GM21447 (cell line): ENCODE data around the gene DCLRE1A.
"Not testable (repeated sequence)": the region's sequence is repeated elsewhere in the genome, so short reads cannot be mapped to it uniquely, and the experiment has no call there.

ENCODE experiments used
- ATAC-seq: cut with Tn5 transposase; IDR thresholded peaks from one replicate; pipeline ENCODE4 v1.9.1; 2021; ENCODE audit not compliant: unreplicated experiment

DCLRE1A gene

DNA sequence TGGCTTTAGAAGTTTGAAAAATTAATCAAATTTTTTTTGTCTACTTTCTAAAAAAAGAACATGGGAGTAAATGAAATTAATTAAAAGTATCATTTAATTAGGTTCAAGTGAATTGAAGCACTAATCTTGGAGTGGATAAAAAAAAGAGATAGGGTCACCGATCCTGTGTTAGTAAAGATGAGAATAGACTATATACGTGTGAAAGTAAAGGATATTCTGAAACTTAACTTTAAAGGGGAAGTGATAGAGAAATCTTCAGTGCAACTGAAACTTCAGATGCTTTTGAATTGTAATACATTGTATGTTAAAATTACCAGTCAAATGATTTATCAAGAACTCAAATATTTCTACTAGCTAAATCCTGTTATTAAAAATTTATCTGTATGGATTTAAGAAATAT lies 5.4 kb upstream of the DCLRE1A start:
- peak; percentile 44 for ATAC-seq

- ATAC-seq, result no peak
These were observed 4.7 kb upstream of the DCLRE1A start for GRCh38 chr10:113858541-113858940.

DNA sequence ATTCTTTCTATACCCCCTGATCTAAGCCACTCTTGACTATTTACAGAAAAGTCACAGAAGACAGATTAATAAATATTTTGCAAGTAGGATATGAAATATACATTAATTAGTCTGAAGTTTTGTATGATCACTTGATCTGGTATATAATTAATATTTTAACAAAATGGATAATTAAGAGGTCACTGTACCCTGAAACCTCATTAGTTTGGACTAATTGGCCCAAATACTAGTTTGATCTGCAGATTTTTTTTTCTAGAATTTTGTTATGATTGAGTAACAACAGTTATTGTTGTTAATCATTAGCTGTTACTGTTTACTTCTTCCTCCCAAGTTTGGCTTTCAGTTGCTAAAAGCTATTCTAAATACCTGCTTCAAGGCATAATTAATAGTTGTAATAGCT lies 3.3 kb upstream of the DCLRE1A start:
- no peak for ATAC-seq

DNA sequence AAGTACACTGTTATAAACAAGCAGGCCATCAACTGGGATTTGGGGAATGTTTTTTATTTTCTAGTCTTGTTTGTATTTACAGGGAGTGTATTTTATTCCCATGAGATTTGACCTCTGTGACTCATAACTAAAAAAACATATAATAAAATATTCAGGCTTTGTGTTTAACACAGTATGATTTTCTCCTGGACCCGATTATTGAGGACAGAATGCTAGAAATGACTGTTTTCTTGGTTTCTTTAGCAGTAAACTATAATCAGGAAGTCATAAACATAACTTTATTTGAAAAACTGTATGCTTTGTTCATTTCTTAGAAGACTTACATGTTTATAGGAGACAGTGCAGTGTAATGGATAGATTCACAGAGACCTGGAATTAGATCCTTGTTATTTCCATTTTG lies 2.7 kb upstream of the DCLRE1A start:
- no peak for ATAC-seq

GRCh38 chr10:113854761-113855588 lies 1.1 kb upstream of the DCLRE1A start:
- ATAC-seq, result peak; percentile 34

DNA sequence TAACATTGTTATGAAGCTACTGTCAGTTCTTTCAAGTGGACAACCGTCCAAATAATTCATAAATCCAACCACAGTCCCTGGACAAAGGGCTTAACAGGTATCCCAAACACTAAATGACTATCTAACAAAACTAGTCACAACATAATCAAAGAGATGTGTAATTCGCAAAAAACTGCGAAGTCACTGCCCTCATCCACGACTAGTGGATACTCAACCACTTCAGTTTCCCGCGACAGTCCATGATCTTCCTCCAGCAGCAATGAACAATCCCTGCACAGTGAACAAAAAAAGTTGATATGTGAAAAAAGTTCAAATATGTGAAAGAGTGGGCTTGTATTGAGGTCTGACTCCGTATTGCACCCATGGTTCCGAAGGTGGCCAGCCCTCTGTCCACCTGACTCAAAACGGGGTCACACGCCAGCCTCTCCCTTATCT lies 287 bp downstream of the DCLRE1A start:
- ATAC-seq, result no peak

DNA sequence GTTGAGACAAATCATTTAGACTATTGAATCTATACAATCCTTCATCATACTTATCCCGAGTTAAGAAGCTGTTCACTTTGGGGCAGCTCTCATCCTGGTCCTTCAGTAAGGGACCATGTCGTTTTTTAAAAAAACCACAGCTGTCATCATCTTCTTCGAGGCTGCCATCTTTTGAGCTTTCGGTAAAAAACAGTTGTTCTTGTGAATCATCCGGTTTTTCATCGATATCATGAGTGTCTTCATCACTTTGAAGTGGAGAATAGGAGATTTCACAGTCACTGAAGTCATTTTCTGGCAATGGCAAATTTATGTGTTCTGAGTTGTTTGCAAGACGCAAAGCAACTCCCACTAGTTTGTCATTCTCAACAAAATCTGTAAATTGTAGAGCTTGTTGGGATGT lies 3.9 kb downstream of the DCLRE1A start:
- ATAC-seq, result no peak

DNA sequence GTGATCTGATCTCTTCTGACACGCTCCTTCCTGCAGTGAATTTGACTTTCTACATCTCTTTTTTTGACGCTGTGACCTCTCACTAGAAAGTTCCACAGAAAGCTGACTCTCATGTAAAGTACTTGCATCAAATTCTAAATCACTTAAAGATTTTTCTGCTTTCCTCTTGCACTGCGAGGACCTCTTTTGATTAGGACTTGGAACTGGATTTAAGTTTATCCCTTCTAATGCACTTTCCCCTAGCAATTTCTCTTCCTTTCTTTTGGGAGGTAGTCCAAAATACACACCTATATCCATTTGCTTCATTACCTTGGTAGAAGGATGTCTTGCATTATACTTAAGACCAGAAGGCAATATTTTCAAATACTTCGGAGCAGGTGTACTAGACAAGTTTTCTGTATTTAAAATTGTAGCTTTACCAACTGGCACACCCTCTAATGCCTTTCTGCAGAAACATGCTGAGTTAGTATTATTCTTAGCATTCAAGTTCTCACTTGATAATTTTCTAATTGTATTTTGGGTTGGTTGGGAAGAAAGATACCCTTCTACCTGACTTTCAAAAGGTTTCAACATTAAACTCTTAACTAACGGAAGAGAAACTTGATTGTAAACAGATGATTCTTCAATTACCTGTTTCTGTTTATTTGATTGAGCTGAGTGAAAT lies 4.6 kb downstream of the DCLRE1A start:
- no peak for ATAC-seq

DNA sequence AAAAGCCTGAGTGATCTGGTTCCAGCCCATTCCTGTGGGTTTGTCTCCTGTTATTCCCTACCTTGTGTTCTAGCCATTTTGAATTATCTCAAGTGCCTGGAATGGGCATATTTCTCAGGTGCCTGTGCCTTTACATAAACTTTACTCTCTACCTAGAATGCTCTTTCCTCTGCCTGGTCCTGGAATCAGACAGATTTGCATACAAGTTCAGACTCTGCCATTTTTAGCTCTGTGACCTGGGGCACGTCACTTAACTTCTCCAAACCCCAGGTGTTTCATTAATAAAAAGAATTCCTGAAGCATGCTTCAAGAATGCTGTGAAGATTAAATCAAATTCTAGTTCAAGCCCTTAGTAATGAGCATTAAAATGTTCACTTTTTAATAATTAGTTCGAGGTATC lies 7.8 kb downstream of the DCLRE1A start:
- no peak for ATAC-seq

GRCh38 chr10:113843972-113844485 lies 9.9 kb downstream of the DCLRE1A start:
- ATAC-seq, result no peak

- no peak for ATAC-seq
These were observed 11.7 kb downstream of the DCLRE1A start for GRCh38 chr10:113842171-113842570.

- not testable (repeated sequence) for ATAC-seq
These were observed 25.3 kb downstream of the DCLRE1A start for GRCh38 chr10:113828567-113828966.

DNA sequence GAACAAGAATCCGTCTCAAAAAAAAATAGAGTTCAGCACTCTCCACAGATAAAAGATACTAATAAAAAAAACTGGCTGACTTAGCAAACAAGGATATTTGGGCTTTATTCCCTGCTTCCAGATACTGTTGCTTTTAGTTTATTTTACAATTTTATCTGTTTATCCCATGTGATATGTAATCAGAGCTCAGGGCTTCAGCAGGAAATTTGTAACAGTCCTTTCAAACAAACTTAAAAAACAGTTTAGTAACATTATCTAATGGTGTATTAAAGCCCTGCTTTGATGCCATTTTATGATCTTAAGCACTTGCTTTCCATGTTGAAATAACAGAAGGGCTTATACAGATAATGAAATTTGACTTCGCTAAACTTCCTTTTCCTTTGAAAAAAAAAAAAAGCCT lies 28.1 kb downstream of the DCLRE1A start:
- no peak for ATAC-seq

- ATAC-seq, result no peak
These were observed 30.5 kb downstream of the DCLRE1A start for GRCh38 chr10:113823389-113823788.

DNA sequence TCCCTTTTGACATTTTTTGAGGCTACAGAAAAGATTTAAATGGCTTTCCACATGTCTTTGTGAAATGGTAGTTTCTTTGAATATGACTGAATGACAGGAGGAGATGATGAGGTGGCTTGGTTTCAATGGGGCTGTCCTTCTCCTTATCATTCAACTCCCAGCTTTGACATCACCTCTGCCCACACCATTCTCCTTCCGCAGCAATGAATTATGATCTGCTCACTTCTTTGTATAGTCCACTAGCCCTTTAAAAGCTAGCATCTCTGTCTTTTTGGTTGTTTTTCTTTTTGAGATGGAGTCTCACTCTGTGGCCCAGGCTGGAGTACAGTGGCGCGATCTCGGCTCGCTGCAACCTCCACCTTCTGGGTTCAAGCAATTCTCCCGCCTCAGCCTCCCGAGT lies 31.7 kb downstream of the DCLRE1A start:
- ATAC-seq, result no peak

- ATAC-seq, result not testable (repeated sequence)
These were observed 32.6 kb downstream of the DCLRE1A start for GRCh38 chr10:113821306-113821705.

GRCh38 chr10:113820507-113820906 lies 33.4 kb downstream of the DCLRE1A start:
- ATAC-seq, result no peak

- no peak for ATAC-seq
These were observed 33.9 kb downstream of the DCLRE1A start for GRCh38 chr10:113819989-113820388.

DNA sequence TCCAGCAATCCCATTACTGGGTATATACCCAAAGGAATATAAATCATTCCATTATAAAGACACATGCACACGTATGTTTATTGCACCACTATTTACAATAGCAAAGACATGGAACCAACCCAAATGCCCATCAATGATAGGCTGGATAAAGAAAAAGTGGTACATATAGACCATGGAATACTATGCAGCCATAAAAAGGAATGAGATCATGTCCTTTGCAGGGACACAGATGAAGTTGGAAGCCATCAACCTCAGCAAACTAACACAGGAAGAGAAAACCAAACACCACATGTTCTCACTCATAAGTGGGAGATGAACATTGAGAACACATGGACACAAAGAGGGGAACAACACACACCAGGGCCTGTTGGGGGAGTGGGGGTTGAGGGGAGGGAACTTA lies 39.2 kb downstream of the DCLRE1A start:
- not testable (repeated sequence) for ATAC-seq

DNA sequence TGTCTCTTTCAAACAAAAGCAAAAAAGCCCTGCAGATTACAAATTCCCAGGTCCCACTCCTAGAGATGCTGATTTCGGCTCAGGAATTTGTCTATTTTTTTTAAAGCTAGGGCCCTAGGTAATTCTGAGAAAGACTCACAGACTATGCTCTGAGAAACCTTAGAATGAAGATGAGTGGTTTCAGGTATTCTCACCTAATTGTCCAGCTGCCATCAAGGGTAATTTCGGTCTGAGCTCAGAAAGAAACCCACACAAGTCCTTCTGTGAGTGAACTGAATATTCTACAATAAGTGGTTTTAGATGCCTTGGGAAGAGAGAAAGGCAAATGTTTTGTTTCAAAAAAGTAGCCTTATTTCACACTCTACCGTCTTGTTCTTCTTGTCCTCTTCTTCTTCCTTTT lies 45.7 kb downstream of the DCLRE1A start:
- no peak for ATAC-seq

DNA sequence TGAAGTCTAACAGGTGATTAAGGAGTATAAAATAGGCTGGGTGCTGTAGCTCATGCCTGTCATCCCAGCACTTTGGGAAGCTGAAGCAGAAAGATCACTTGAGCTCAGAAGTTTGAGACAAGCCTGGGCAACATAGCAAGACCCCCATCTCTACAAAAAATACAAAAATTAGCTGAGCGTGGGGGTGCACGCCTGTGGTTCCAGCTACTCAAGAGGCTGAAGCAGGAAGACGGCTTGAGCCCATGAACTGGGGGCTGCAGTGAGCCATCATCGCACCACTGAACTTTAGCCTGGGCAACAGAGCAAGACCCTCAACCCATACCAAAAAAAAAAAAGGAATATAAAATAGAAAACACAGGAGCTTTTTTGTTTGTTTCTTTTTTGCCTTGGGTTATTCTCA lies 47.4 kb downstream of the DCLRE1A start:
- ATAC-seq, result no peak

GRCh38 chr10:113802997-113803396 lies 50.9 kb downstream of the DCLRE1A start:
- ATAC-seq, result no peak
